Measurements from ENCODE around the gene PTPRF.

- TF ChIP-seq TCF12 (IDR thresholded peaks at IDR 0.05; ENCODE audit: low read depth) (no peak), TAF1 (IDR thresholded peaks at IDR 0.05; ENCODE audit: low read depth) (no peak), USF1 (IDR thresholded peaks at IDR 0.05) (no peak), REST (IDR thresholded peaks at IDR 0.05; ENCODE audit: low read depth) (no peak)
- TF ChIP-seq, protein P1, sequence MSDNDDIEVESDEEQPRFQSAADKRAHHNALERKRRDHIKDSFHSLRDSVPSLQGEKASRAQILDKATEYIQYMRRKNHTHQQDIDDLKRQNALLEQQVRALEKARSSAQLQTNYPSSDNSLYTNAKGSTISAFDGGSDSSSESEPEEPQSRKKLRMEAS (IDR thresholded peaks at IDR 0.05), result no peak
Observed at GRCh38 chr1:43648221-43648847, 117.7 kb downstream of the PTPRF start.
